CD4-positive, alpha-beta T cell (primary cell): ENCODE measurements around the gene ALK. TPM values are rescaled to one million over a fixed set of nuclear protein-coding genes. Genes with fewer than 3 reads are reported as not detected.

ENCODE experiments used
- ATAC-seq: fragments of 200-7000 bp; cut with Tn5 transposase; one replicate; pipeline ENCODE4 v1.10.0; 2022; ENCODE audit warnings: mild to moderate bottlenecking; ENCODE audit not compliant: poor library complexity
- CTCF ChIA-PET: fragments of 350-600 bp; sonication (Branson Sonifier 250); formaldehyde crosslinking; loops from one replicate; lab custom pipeline; 2021; ENCODE audit warnings: antibody characterized with exemption, inconsistent platforms; lab: Charles Lee
- POLR2A ChIA-PET: fragments of 350-600 bp; sonication (Branson Sonifier 250); formaldehyde crosslinking; loops from one replicate; lab custom pipeline; 2021; ENCODE audit warnings: antibody characterized with exemption, inconsistent platforms; lab: Charles Lee
- DNase-seq, 14 experiments: peaks; one replicate each; pipeline ENCODE4 v3.0.0-alpha.2; 2013 to 2020; ENCODE audit warnings: mixed read lengths in 2 of 14
- H3K27ac ChIP-seq, 2 donors: one replicate each; pipeline versions ENCODE4 v1.5.1 to v1.7.0; 2013; ENCODE audit warnings: low read length in 2 of 2, low read depth in 1 of 2, mild to moderate bottlenecking in 1 of 2
- H3K27me3 ChIP-seq, 2 experiments: 1 replicate in 1 of 2; 2 replicates in 1 of 2; pipeline versions ENCODE4 v1.6.1 to v1.7.0; 2013; ENCODE audit warnings: low read length in 2 of 2, control low read depth in 1 of 2, mild to moderate bottlenecking in 1 of 2, moderate library complexity in 1 of 2; ENCODE audit not compliant: insufficient read depth in 2 of 2, control insufficient read depth in 1 of 2
- H3K36me3 ChIP-seq: one replicate; pipeline ENCODE4 v1.6.1; 2013; ENCODE audit warnings: low read length, control low read depth; ENCODE audit not compliant: insufficient read depth
- H3K4me1 ChIP-seq: one replicate; pipeline ENCODE4 v1.6.1; 2013; ENCODE audit warnings: low read length, control low read depth; ENCODE audit not compliant: insufficient read depth
- H3K4me3 ChIP-seq: one replicate; pipeline ENCODE4 v1.5.1; 2013; ENCODE audit warnings: mild to moderate bottlenecking, low read length, moderate library complexity
- H3K9me3 ChIP-seq, 2 experiments: 1 replicate in 1 of 2; 2 replicates in 1 of 2; pipeline versions ENCODE4 v1.6.1 to v1.7.0; 2013; ENCODE audit warnings: low read length in 2 of 2, mild to moderate bottlenecking in 2 of 2, control low read depth in 1 of 2, moderate library complexity in 1 of 2; ENCODE audit not compliant: control insufficient read depth in 1 of 2, insufficient read depth in 1 of 2
- H3K27ac Mint-ChIP-seq: one replicate; pipeline ENCODE4 v1.8.0; 2020; ENCODE audit warnings: mixed read lengths
- H3K27me3 Mint-ChIP-seq: one replicate; pipeline ENCODE4 v1.8.0; 2021; ENCODE audit warnings: mixed read lengths
- H3K36me3 Mint-ChIP-seq: one replicate; pipeline ENCODE4 v1.8.0; 2021; ENCODE audit warnings: low read depth, mixed read lengths
- H3K4me1 Mint-ChIP-seq: one replicate; pipeline ENCODE4 v1.8.0; 2021; ENCODE audit warnings: low read depth, mixed read lengths
- H3K4me3 Mint-ChIP-seq: one replicate; pipeline ENCODE4 v1.8.0; 2020; ENCODE audit warnings: mild to moderate bottlenecking, mixed read lengths
- H3K9me3 Mint-ChIP-seq: one replicate; pipeline ENCODE4 v1.8.0; 2020; ENCODE audit warnings: mixed read lengths
- CTCF ChIP-seq: fragments of 200-600 bp; IDR thresholded peaks from one replicate; pipeline ENCODE4 v1.8.0; 2022; ENCODE audit warnings: antibody characterized with exemption, mild to moderate bottlenecking
- intact Hi-C, 2 experiments: fragments of 100-400 bp; cut with DNase I in 1 of 2; cut with micrococcal nuclease in 1 of 2; formaldehyde crosslinking; loops; one replicate each; pipeline versions ENCODE4 v1.15.1 to v1.9.0; 2023 to 2025; cut with DNase I, micrococcal nuclease
- total RNA-seq, 174 experiments: library from RNA in 2 of 174; stranded (reverse) in 2 of 174; gene quantifications; one replicate each; pipeline ENCODE4 v1.2.3 and lab custom pipeline; 2021 to 2026

The ALK gene
- total RNA-seq, 2 experiments from 2014 or later, result not detected

- Mint-ChIP-seq H3K4me1 (peaks cover under 1% of the 10 kb centered on the region), H3K9me3 (no peaks in the 10 kb centered on the region), H3K4me3 (no peak overlapping the region), H3K27ac (no peak overlapping the region), H3K36me3 (peaks cover 8% of the 10 kb centered on the region), H3K27me3 (no peaks in the 10 kb centered on the region)
- DNase-seq, result no peak
- CTCF ChIA-PET, result no interaction called here
- intact Hi-C loops, result no loop called here
- POLR2A ChIA-PET, result no interaction called here
- no peaks in the 10 kb centered on the region for H3K9me3 ChIP-seq
- no peaks in the 10 kb centered on the region for H3K27me3 ChIP-seq
- no peak for TF ChIP-seq CTCF
- H3K4me3 ChIP-seq, result no peak overlapping the region
- ATAC-seq, result no peak
- peaks cover 7% of the 10 kb centered on the region for H3K36me3 ChIP-seq
- no peaks in the 10 kb centered on the region for H3K4me1 ChIP-seq
- H3K27ac ChIP-seq, result no peak overlapping the region
Observed at GRCh38 chr2:29201979-29202378, 719.4 kb downstream of the ALK start.

DNA sequence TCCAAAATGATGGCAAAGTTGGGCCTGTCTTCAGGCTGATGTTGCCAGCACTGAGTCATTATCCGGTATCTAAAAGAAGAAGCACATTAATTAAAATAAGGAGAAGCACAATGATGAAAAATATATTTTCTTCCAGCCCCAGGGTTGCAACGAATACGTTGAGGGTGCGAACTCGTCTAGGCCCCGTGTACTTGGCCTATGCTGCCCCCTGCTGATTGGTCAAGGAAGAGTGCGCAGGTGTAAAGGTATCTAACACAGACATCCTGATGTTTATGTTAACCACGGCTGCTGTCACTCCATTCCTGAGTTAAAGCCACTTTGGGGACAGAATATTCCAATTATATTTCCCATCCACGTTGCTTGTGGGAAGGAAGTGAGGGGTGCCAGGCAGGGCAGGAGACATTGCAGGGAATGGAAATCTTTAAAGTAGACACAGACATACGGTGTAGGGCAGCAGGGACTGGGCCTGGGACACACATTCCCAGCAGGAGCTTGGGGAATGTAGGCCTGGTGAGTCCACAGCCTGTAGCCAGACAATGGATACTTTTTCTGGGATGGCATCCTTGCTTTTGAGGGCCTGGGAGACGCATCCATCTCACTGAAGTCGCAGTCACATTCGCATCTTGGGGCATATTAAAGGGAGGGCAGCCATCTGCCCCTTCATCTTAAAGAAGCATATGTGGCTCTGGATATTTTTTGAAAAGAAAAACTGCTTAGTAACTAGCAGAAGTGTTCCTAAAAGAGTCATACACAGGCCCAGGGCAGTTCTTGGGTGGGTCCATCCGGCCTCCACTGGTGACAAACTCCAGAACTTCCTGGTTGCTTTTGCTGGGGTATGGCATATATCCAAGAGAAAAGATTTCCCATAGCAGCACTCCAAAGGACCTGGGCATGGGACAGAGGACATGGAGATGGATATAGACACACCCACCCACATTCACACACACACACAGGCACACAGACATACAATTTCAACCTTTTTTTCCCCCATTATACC is 724.3 kb downstream of the ALK start:
- Histone ChIP-seq H3K27ac (no peak overlapping the region), H3K27me3 (no peaks in the 10 kb centered on the region), H3K4me1 (peaks cover 3% of the 10 kb centered on the region), H3K36me3 (peaks cover 1% of the 10 kb centered on the region), H3K9me3 (no peaks in the 10 kb centered on the region), H3K4me3 (no peak overlapping the region)
- Mint-ChIP-seq H3K4me3 (no peak overlapping the region), H3K27ac (no peak overlapping the region), H3K36me3 (peaks cover 3% of the 10 kb centered on the region), H3K9me3 (no peaks in the 10 kb centered on the region), H3K27me3 (no peaks in the 10 kb centered on the region), H3K4me1 (peaks cover 5% of the 10 kb centered on the region)
- ChIA-PET POLR2A (no interaction called here), CTCF (no interaction called here)
- DNase-seq (peak; percentile 64 to 85 (median 73)), ATAC-seq (peak; percentile 97)
- intact Hi-C loops, result loop anchor here (1.0 to 5.0 kb wide), 5 partner anchors 35 to 630 kb away; no protein-coding TSS in a partner anchor
- TF ChIP-seq CTCF, result peak; percentile 95

- CTCF ChIA-PET, result no interaction called here
- intact Hi-C loops, result loop anchor here (1.0 to 5.0 kb wide), 4 partner anchors 33 to 628 kb away; no protein-coding TSS in a partner anchor
- Mint-ChIP-seq H3K4me3 (no peak overlapping the region), H3K27me3 (no peaks in the 10 kb centered on the region), H3K9me3 (no peaks in the 10 kb centered on the region), H3K27ac (no peak overlapping the region), H3K4me1 (peaks cover 5% of the 10 kb centered on the region), H3K36me3 (peaks cover 3% of the 10 kb centered on the region)
- POLR2A ChIA-PET, result no interaction called here
- Histone ChIP-seq H3K9me3 (no peaks in the 10 kb centered on the region), H3K27me3 (no peaks in the 10 kb centered on the region), H3K36me3 (peaks cover 4% of the 10 kb centered on the region), H3K27ac (no peak overlapping the region), H3K4me1 (peaks cover 3% of the 10 kb centered on the region), H3K4me3 (no peak overlapping the region)
- no peak for DNase-seq
- no peak for ATAC-seq
- no peak for TF ChIP-seq CTCF
Observed at GRCh38 chr2:29195796-29196195, 725.6 kb downstream of the ALK start.
